Right ventricle myocardium inferior (tissue), 1 donor: ENCODE results near the gene CBX3. TPM values are rescaled to one million over a fixed set of nuclear protein-coding genes. Genes with fewer than 3 reads are reported as not detected.
A peak's percentile ranks its signal among the peaks of the same experiment; 100 is the strongest.
"Not testable (repeated sequence)": the region's sequence is repeated elsewhere in the genome, so short reads cannot be mapped to it uniquely, and the experiment has no call there.

ENCODE experiments used
- ATAC-seq: fragments of 200-7000 bp; cut with Tn5 transposase; one replicate; pipeline ENCODE4 v1.9.1; 2020; ENCODE audit warnings: mild to moderate bottlenecking, moderate library complexity
- DNase-seq: peaks from one replicate; pipeline ENCODE4 v3.0.0; 2021; ENCODE audit errors: missing footprints
- intact Hi-C: fragments of 100-400 bp; cut with DNase I; formaldehyde crosslinking; loops from one replicate; pipeline ENCODE4 v1.11.0; 2022
- long read RNA-seq: library from polyadenylated mRNA; unstranded; transcript quantifications from one replicate; pipeline ENCODE4 v2.0.0, GENCODE V29; 2021
- total RNA-seq: library from RNA; stranded (reverse); fragmentation: NEBNext Ultra II Directional; extraction: Animal tissue kit (Norgen Biotek cat#: 25700); gene quantifications from one replicate; pipeline ENCODE4 v1.2.1, GENCODE V29; 2021
- donor health status: DM: no; HTN: yes; CAD: no; lungs with severe emphysema.

Gene CBX3
- total RNA-seq = 59.3 TPM
- long read RNA-seq, transcript CBX3-202 (6 exons, 1,857 nt) = major isoform, 53 of 62 reads
- long read RNA-seq, partial matches to known transcripts = 2 of 62 reads
- long read RNA-seq, other reads (novel, unspliced or antisense) = 6 of 62 reads

DNA sequence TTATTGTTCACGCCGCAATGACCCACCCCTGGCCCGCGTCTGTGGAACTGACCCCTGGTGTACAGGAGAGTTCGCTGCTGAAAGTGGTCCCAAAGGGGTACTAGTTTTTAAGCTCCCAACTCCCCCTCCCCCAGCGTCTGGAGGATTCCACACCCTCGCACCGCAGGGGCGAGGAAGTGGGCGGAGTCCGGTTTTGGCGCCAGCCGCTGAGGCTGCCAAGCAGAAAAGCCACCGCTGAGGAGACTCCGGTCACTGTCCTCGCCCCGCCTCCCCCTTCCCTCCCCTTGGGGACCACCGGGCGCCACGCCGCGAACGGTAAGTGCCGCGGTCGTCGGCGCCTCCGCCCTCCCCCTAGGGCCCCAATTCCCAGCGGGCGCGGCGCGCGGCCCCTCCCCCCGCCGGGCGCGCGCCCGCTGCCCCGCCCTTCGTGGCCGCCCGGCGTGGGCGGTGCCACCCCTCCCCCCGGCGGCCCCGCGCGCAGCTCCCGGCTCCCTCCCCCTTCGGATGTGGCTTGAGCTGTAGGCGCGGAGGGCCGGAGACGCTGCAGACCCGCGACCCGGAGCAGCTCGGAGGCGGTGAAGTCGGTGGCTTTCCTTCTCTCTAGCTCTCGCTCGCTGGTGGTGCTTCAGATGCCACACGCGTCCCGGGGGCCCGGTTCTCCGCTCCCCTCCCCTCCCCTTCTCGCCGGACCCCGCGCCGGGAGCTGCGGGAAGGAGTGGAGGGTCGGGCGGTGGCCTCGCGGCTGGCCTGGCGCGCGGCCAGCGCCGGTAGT, at the start of gene CBX3:
TSS of gene CBX3 (plus strand) at position 499 of the 772 bp plus-strand sequence. CDS start 1,254 bp downstream, outside the sequence.
- intact Hi-C loops = no loop called here
- ATAC-seq (peak; percentile 78), DNase-seq (peak; percentile 93)

- ATAC-seq (peak; percentile 78), DNase-seq (peak; percentile 91)
- intact Hi-C loops = no loop called here
Observed at GRCh38 chr7:26151953-26152781, 49.4 kb upstream of the CBX3 start, which contains the start of gene NFE2L3. Gene NFE2L3 (plus strand): TSS chr7:26152198. CDS start chr7:26152499, 301 bp downstream.

DNA sequence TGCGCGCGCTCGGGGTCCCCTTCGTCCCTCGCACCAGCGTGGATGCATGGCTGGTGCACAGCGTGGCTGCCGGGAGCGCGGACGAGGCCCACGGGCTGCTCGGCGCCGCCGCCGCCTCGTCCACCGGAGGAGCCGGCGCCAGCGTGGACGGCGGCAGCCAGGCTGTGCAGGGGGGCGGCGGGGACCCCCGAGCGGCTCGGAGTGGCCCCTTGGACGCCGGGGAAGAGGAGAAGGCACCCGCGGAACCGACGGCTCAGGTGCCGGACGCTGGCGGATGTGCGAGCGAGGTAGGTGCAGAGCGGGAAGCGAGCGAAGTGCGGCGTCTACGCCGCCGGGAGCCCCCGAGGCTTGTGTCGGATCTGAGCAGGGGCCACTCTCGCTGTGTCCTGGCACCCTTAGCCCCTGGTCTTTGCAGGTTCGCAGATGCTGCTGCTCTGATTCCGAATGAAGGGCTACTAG, 48.7 kb upstream of the CBX3 start:
- intact Hi-C loops, ATAC-seq, DNase-seq: not testable (repeated sequence)

DNA sequence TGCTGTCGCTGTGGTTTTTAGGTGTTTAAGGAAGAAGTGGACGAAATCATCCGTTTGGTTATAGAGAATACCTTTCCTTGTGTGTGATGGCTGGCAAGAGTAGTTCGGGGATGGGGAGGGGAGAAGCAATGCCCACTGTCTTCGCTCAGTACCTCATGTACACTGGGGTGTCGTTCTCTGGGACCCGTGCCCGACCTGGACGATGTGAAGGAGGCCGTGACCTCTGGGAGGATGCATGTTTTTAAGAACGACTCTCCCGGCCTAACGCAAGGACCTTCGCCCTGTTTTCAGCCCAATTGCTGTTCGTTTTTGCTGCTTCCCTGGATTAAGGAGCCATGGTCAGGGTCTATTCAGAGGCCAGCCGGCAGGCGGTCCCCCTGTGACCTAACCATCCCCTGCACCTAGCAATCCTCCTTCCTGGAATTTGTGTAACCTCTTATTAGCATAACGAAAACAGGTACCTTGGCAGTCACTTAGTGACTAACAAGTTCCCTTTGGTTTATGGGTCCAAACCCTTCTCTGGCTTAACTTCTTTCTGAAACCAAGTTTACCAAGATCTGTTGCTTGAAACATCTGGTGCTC, 48.2 kb upstream of the CBX3 start:
- no peak for ATAC-seq
- no peak for DNase-seq
- intact Hi-C loops = no loop called here

DNA sequence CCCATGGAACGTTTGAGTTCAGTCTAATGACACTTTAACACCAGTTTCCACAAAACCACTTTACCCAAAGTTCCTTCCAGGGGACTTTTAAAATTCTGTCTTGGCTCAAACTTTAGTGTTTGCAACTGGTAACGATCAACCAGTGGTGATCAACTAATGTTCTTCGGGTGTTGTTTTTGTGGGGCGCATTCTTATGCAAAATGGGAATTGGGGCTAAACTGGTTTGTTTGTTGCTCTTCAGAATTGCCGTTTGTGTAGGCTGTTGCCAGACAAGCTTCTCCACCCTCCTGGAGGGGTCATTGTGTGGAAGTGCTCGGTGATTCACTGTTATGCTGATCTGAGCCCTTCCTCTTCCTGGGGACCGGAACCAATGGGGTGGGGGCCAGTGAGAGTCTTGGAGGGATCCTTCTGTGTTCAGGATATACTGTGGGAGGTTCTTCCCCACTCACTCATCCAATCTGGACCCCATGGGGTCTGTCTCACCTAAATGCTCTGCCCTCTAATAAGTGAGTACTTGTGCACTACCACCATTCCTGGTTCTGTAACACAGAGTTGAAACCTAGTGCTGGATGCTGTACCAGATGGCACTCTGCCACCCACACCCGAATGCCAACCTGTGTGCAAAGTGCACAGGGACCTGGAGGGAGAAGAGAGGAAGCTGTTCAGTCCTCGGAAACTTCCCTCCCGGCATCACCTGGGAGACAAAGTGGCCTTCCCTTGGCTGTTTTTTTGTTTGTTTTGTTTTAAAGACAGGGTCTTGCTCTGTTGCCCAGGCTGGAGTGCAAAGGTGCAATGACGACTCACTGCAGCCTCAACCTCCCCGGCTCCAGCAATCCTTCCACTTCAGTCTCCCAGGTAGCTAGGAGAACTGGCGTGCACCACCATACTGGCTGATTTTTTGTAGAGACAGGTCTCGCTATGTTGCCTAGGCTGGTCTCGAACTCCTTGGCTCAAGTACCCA, 47.4 kb upstream of the CBX3 start:
- ATAC-seq = peak; percentile 54

GRCh38 chr7:26155531-26156375, 45.8 kb upstream of the CBX3 start:
- ATAC-seq = no peak
- no peak for DNase-seq
- intact Hi-C loops = no loop called here

More for the DNA sequence above, 47.4 kb upstream of the CBX3 start:
- no peak for DNase-seq
- intact Hi-C loops = no loop called here

- intact Hi-C loops = no loop called here
- ATAC-seq = no peak
- DNase-seq = no peak
Observed at GRCh38 chr7:26156451-26157420, 44.8 kb upstream of the CBX3 start.

- DNase-seq (no peak), ATAC-seq (no peak)
- intact Hi-C loops = no loop called here
Observed at GRCh38 chr7:26157520-26158105, 43.9 kb upstream of the CBX3 start.

DNA sequence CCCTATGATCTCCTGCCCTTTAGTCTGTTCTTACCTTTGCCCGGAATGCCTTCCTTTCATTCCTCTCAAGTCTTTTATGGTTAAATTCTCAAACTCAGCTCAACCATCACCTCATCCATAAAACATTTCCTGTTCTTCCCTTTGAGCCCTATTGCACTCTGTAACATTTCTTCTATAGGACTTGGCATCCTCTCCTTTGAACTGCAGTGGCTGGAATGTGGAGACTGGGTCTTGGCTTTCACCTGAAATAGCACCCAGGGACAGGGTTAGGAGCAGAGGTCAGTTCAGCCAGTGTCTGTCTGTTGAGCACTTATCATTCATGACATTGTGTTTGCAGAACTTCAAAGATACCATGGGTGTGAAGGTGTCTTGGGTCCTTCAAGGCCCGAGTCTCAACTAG, 42.3 kb upstream of the CBX3 start:
- intact Hi-C loops = no loop called here
- ATAC-seq = no peak
- DNase-seq = no peak

DNA sequence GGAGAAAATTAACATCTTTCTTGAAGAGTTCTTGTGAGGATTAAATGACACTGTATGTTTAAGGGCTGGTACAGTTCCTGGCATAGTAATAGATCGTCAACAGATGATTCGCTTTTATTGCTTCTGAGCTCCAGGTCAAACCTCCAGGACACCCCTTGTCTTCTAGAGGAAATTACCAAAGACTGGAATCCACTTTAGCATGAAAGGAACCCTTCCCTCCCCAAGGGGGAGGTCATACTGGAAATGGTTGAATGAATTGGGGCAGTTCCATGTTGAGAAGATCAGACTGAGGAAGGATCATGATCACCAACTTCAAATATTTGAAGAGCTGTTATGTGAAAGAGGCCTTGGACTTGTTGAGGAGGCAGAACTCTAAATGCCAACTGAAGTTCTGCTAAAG, 40.6 kb upstream of the CBX3 start:
- intact Hi-C loops = no loop called here
- DNase-seq (no peak), ATAC-seq (no peak)

DNA sequence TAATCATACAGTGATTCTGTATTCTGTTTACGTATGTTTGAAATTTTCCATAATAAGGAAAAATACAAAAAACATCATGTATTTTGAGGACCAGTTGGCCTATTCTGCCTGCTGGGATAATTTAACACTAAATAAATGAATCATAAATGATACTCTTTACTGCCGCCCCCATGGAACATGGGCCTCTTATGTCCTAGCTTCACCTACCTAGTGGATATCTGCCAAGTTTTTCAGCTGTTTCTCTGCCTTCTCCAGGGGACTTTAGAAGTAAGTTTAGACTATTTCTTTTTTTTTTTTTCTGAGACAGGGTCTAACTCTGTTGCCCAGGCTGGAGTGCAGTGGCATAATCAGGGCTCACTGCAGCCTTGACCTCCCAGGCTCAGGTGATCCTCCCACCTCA, 39.1 kb upstream of the CBX3 start:
- intact Hi-C loops = no loop called here
- ATAC-seq (no peak), DNase-seq (no peak)

DNA sequence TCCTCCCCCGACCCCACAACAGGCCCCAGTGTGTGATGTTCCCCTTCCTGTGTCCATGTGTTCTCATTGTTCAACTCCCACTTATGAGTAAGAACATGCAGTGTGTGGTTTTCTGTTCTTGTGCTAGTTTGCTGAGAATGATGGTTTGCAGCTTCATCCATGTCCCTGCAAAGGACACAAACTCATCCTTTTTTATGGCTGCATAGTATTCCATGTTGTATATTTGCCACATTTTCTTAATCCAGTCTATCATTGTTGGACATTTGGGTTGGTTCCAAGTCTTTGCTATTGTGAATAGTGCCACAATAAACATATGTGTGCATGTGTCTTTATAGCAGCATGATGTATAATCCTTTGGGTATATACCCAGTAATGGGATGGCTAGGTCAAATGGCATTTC, 37.7 kb upstream of the CBX3 start:
- ATAC-seq, intact Hi-C loops, DNase-seq: not testable (repeated sequence)

DNA sequence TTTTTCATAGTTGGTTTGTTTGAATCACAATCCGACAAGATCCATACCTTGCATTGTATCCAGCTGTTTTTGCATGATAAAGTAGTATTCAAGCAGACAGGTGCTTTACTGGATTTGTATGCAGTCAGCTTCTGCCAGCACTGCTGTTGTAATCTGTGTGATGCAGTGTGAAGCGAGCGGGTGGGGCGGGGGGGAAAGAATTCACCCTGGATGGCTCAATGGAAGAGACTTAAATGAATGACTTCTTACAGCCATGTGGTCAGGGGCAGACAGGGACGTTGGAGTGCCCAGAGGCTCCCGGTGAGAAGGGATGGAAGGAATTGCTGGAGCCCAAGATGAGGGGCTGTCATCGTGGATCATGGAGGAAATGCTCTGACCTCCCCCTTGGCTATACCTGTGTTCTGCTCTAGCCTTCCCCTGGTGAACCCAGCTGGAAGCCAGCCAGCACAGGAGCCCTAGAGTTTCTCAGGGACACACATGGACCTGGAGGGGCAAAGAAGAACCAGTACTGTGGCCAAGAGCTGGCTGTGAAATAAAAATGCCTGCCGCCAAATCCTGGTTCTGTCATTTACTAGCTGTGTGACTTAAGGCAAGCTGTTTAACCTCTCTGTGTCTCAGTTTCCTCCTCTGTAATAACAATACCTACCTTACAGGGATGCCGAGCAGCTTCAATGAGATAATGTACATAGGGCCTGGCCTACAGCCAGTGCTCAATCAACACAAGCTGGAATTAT, 35.4 kb upstream of the CBX3 start:
- intact Hi-C loops = no loop called here
- ATAC-seq = no peak
- no peak for DNase-seq

- intact Hi-C loops = no loop called here
- no peak for DNase-seq
- ATAC-seq = no peak
Observed at GRCh38 chr7:26166684-26167266, 34.8 kb upstream of the CBX3 start.
